ENCODE results near the gene RSPRY1. TPM values are rescaled to one million over a fixed set of nuclear protein-coding genes. Genes with fewer than 3 reads are reported as not detected.
"Not testable (repeated sequence)": the region's sequence is repeated elsewhere in the genome, so short reads cannot be mapped to it uniquely, and the experiment has no call there.

Gene RSPRY1
- total RNA-seq, 1 experiment from 2014 or later, result 57.7 TPM

DNA sequence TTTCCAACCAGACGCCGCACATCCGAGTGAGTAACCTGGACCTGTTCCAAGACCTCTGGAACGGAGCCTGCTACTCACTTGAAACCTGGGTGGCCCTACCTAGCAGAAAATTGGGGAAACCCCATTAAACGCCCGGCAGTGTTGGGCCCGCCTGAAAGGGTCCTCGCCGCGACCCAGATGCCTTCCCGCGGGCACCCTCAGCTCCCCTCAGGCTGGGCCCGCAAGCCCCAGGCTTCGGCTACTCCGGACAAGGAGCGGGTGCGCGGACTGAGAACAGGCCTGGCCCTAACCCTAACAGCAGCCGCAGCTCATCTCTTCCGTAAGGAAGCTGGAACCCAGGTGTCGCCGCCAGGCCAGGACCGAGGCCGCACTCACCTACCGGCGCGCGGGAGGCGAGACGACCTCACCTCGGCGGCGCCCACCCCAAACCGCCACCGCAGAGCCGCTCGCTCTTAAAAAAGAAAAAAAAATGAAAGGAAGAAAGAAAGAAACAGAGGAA lies 634 bp upstream of the RSPRY1 start:
- H3K4me1 Mint-ChIP-seq (ENCODE audit: low read depth, unreplicated experiment), result peaks cover 26% of the 10 kb centered on the region
- DNase-seq, result peak in 1 of 2 experiments; percentile 49
- no peaks in the 10 kb centered on the region for H3K27me3 ChIP-seq (replicated peaks; ENCODE audit: control insufficient read depth, insufficient read depth, low read length)
- ChIA-PET CTCF (interaction anchor here (0.7 to 1.5 kb wide), 9 partner anchors 34 to 231 kb away, joined by 3 to 15 read pairs (median 3); partner anchors contain the start of gene CPNE2), POLR2A (interaction anchor here (0.6 to 1.6 kb wide), 9 partner anchors 9 to 1239 kb away, joined by 3 to 9 read pairs (median 6); partner anchors contain the start of genes ARL2BP, CIAPIN1, COQ9 and CPNE2)
- no peaks in the 10 kb centered on the region for H3K9me3 ChIP-seq
- intact Hi-C loops (cut with micrococcal nuclease; ENCODE audit: unreplicated experiment), result no loop called here
- H3K27ac Mint-ChIP-seq (ENCODE audit: unreplicated experiment), result peak overlapping the region; percentile 97
- H3K4me1 ChIP-seq, result peaks cover 7% of the 10 kb centered on the region; the same call in 1 of the 2 replicates
- TF ChIP-seq CTCF (IDR thresholded peaks at IDR 0.05; ENCODE audit: insufficient read depth in 1 of 2, low read depth in 1 of 2, low read length in 1 of 2, severe bottlenecking in 1 of 2, unreplicated experiment in 1 of 2), result no peak
- H3K27me3 Mint-ChIP-seq (ENCODE audit: insufficient read depth, unreplicated experiment), result no peaks in the 10 kb centered on the region
- no peaks in the 10 kb centered on the region for H3K9me3 Mint-ChIP-seq (ENCODE audit: unreplicated experiment)
- no peaks in the 10 kb centered on the region for H3K36me3 ChIP-seq (ENCODE audit: control insufficient read depth, insufficient read depth, low read length)
- peak overlapping the region; percentile 99 for H3K4me3 Mint-ChIP-seq (ENCODE audit: unreplicated experiment)
- H3K36me3 Mint-ChIP-seq (ENCODE audit: insufficient read depth, unreplicated experiment), result peaks cover 36% of the 10 kb centered on the region
- TSS peak; percentile 74 for BruUV-seq (replicated peaks)
- H3K4me3 ChIP-seq (ENCODE audit: low read depth, low read length), result peak overlapping the region; percentile 91

GRCh38 chr16:57186872-57187854 lies 1.0 kb downstream of the RSPRY1 start:
- intact Hi-C loops (cut with micrococcal nuclease; ENCODE audit: unreplicated experiment), result loop anchor here (1.0 to 2.0 kb wide), 3 partner anchors 58 to 113 kb away; partner anchors contain the start of gene ARL2BP
- Mint-ChIP-seq H3K4me3 (ENCODE audit: unreplicated experiment) (peak overlapping the region; percentile 99), H3K36me3 (ENCODE audit: insufficient read depth, unreplicated experiment) (peaks cover 30% of the 10 kb centered on the region), H3K4me1 (ENCODE audit: low read depth, unreplicated experiment) (peaks cover 38% of the 10 kb centered on the region), H3K27ac (ENCODE audit: unreplicated experiment) (peak overlapping the region; percentile 97), H3K9me3 (ENCODE audit: unreplicated experiment) (no peaks in the 10 kb centered on the region), H3K27me3 (ENCODE audit: insufficient read depth, unreplicated experiment) (no peaks in the 10 kb centered on the region)
- Histone ChIP-seq H3K36me3 (ENCODE audit: control insufficient read depth, insufficient read depth, low read length) (no peaks in the 10 kb centered on the region), H3K9me3 (no peaks in the 10 kb centered on the region), H3K4me3 (ENCODE audit: low read depth, low read length) (peak overlapping the region; percentile 92), H3K4me1 (peaks cover 22% of the 10 kb centered on the region; the same call in 1 of the 2 replicates), H3K27me3 (replicated peaks; ENCODE audit: control insufficient read depth, insufficient read depth, low read length) (no peaks in the 10 kb centered on the region)
- DNase-seq, result peak; percentile 54 to 58
- BruUV-seq (replicated peaks), result TSS peak; percentile 27
- no peak for TF ChIP-seq CTCF (IDR thresholded peaks at IDR 0.05; ENCODE audit: insufficient read depth in 1 of 2, low read depth in 1 of 2, low read length in 1 of 2, severe bottlenecking in 1 of 2, unreplicated experiment in 1 of 2)
- ChIA-PET CTCF (interaction anchor here (0.8 kb wide), 1 partner anchor 94 kb away, joined by 3 read pairs; the partner anchor contains the start of gene CPNE2), POLR2A (interaction anchor here (0.6 to 1.6 kb wide), 2 partner anchors 58 to 605 kb away, joined by 3 to 8 read pairs; partner anchors contain the start of gene ARL2BP)

- H3K9me3 ChIP-seq; H3K27me3 Mint-ChIP-seq (ENCODE audit: insufficient read depth, unreplicated experiment); H3K36me3 ChIP-seq (ENCODE audit: control insufficient read depth, insufficient read depth, low read length); H3K9me3 Mint-ChIP-seq (ENCODE audit: unreplicated experiment); H3K27me3 ChIP-seq (replicated peaks; ENCODE audit: control insufficient read depth, insufficient read depth, low read length); BruUV-seq (replicated peaks); DNase-seq: not testable (repeated sequence)
- Histone ChIP-seq H3K4me1 (peaks cover 31% of the 10 kb centered on the region), H3K4me3 (ENCODE audit: low read depth, low read length) (peak overlapping the region; percentile 92)
- H3K36me3 Mint-ChIP-seq (ENCODE audit: insufficient read depth, unreplicated experiment), result peaks cover 34% of the 10 kb centered on the region
- peak overlapping the region; percentile 97 for H3K27ac Mint-ChIP-seq (ENCODE audit: unreplicated experiment)
- H3K4me1 Mint-ChIP-seq (ENCODE audit: low read depth, unreplicated experiment), result peaks cover 46% of the 10 kb centered on the region
- peak overlapping the region; percentile 99 for H3K4me3 Mint-ChIP-seq (ENCODE audit: unreplicated experiment)
- ChIA-PET POLR2A (interaction anchor here (0.6 kb wide), 1 partner anchor 606 kb away, joined by 3 read pairs; no protein-coding TSS in a partner anchor), CTCF (interaction anchor here (0.8 kb wide), 1 partner anchor 95 kb away, joined by 3 read pairs; the partner anchor contains the start of gene CPNE2)
- intact Hi-C loops (cut with micrococcal nuclease; ENCODE audit: unreplicated experiment), result loop anchor here (1.0 to 2.0 kb wide), 2 partner anchors 57 to 92 kb away; partner anchors contain the start of gene ARL2BP
Observed at GRCh38 chr16:57187902-57188710, 2.0 kb downstream of the RSPRY1 start.

Data from Caco-2 (cell line).